GM12801 (cell line): ENCODE data around the gene AGPAT2.

Experiments used
- TF ChIP-seq, protein P1 (sequence below): IDR thresholded peaks from one replicate; pipeline ENCODE4 v1.5.1; 2011; ENCODE audit warnings: control low read depth; ENCODE audit not compliant: insufficient read length; ENCODE audit errors: extremely low read depth

Gene AGPAT2

DNA sequence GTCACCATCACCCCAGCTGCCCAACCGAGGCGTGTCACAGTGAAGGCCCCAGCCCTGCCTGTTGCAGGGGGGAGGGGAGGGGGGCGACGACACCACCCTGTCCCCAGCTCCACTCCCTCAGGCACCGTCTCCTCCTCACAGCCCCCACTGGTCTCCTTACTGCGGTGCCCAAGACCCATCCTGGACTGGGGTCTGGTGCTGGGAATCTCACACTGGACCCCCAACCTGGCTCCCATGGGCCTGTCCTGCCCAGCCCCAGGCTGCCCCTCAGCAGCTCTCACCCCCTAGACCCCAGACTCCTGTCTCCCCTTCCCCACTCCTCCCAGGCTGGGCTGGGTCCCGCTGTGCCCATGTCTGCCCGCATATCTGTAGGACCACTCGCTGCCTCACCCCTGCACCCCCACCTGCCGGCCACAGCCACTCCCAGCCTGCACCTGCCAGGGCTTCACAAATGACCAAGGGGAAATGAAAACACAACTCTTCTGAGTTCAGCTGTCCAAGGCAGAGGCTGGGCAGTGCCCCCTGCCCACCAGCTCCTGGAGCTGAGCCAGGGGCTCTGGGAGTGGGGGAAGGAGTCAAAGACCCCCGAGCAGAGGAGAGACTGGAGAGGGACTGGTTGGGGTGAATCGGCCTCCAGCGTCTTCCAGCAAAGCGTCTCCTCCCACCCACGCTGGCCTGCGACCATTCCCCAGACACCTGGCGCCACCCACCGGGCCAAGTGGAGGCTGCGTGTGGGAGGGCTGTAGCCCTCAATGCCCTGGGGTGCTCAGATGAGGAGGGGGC lies 57.2 kb downstream of the AGPAT2 start:
- TF ChIP-seq, protein P1, sequence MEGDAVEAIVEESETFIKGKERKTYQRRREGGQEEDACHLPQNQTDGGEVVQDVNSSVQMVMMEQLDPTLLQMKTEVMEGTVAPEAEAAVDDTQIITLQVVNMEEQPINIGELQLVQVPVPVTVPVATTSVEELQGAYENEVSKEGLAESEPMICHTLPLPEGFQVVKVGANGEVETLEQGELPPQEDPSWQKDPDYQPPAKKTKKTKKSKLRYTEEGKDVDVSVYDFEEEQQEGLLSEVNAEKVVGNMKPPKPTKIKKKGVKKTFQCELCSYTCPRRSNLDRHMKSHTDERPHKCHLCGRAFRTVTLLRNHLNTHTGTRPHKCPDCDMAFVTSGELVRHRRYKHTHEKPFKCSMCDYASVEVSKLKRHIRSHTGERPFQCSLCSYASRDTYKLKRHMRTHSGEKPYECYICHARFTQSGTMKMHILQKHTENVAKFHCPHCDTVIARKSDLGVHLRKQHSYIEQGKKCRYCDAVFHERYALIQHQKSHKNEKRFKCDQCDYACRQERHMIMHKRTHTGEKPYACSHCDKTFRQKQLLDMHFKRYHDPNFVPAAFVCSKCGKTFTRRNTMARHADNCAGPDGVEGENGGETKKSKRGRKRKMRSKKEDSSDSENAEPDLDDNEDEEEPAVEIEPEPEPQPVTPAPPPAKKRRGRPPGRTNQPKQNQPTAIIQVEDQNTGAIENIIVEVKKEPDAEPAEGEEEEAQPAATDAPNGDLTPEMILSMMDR: no peak

DNA sequence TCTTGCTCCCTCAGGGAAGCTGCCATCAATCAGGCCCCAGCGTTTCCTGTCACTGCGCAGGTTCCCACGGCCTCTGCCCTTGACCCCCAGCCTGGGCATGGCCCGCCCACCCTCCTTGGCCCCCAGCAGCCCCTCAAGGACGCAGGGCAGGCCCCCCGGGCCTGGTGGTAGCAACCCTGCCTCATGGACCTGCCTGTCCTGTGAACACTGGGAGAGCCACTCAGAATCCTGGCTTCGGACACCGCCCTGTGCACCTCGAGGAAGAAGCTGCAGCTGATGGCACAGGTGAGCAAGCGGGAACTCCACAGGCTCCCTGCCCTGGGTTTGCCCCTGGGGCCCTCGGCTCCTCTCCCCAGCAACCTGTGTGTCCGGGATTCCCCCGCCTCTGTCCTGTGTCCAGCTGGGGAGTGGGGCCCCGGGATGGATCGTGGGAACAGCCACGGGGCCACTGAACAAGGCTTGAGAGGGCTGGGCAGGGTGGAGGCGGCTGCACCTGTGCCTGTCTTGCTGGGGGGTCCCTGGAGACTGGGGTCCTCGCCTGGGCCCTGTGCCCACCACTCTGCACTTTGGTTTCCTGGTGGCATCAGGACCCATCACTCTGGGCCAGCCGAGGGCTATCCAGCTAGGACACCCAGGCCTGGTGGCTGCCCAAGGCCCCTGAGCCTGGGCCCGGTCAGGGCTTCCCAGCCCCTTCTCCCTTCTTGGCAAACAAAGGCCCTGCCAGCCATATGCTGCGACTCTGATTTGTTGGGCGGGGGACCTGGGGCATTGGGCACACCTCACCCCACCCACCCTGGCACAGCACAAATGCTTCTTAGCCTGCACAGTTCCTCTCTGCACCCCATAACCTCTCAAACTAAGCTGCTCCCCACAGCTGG lies 58.0 kb downstream of the AGPAT2 start:
- TF ChIP-seq, protein P1: no peak

GRCh38 chr9:136628268-136628667 lies 59.0 kb downstream of the AGPAT2 start:
- TF ChIP-seq, protein P1: no peak

DNA sequence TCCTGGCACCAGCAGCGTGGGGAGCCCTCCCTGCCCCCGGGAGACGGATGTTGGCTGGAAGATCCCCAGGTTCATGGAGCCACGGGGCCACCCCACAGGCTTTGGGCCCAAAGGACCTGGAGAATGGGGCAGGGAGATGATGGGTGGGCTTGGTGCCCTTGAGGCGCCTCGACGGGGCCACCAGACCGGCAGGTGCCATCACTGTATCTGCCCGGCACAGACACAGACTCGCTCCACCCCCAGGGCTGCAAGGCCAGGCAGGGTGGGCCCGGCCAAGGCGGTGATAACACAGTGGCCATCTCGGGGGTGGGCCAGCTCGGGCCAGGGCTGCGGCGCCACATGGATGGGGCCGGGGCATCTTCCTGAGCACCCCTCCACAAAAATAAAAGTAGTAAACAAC lies 59.6 kb downstream of the AGPAT2 start:
- TF ChIP-seq, protein P1: no peak

- TF ChIP-seq, protein P1: no peak
These were observed 60.3 kb downstream of the AGPAT2 start for GRCh38 chr9:136626740-136627642.

DNA sequence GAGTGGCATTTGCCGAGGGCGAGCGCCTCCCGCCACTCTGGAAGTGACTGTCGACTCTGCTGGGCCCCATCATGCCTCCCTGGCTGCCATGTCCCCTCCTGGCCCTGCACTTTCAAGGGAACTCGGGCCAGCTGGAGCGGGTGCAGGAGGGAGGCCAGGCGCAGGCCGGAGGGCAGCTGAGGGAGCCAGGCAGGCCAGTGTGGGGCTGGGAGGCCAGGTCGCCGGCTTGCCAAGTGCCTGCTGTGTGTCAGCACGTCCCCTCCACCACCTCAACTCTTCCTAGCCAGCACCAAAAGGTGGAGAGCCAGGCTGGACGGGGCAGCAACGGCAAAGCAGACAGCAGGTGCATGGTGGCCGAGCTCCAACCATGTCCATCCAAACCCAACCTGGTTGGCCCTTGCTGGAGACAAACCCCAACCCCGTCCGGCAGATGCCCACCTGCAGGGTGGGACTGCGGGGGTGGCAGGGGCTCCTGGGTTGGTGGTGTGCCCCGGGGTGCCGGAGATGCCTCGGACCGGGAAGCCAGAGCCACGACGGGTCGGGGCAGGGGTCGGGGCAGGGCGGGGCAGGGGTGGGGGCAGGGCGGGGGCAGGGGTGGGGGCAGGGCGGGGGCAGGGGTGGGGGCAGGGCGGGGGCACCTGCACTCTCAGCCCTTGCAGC lies 61.1 kb downstream of the AGPAT2 start:
- TF ChIP-seq, protein P1: no peak
